Measurements from ENCODE around the gene LHFPL3.

Gene LHFPL3

DNA sequence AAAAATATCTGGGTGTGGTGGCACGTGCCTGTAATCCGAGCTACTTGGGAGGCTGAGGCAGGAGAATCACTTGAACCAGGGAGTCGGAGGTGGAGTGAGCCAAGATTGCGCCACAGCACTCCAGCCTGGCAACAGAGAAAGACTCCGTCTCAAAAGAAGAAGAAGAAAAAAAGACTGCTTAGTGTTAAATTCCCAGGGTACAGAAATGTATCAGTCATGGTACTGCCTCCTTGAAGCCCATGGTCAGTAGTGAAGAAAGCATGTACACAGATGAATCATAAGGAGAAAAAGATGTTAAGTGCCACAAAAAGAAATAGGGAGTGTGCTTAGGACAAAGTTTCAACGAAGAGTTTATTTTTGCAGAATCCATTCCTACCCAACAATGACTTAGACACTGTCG is 623.1 kb downstream of the LHFPL3 start:
- TF ChIP-seq CTCF (IDR thresholded peaks at IDR 0.05; ENCODE audit: low read depth, low read length), result no peak
- no peak overlapping the region for H3K4me3 ChIP-seq (ENCODE audit: low read depth, low read length)

DNA sequence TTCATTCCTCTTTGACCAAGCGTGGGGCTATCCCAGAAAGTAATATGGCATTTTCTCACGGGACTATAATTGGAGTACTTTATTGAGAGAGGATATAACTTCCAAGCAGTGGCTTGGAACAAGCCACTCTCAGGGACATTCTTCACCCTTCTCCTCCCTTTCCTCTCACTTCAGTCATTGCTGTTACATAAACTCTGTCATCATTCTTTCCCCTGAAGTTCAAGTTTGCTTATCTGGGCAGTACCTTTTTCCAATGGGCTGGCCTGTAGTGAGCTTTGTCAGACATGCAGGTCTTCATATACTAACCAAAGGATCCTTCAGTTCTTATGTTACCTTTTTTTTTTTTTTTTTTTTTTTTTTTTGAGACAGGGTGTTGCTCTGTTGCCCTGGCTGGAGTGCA is 626.9 kb downstream of the LHFPL3 start:
- no peak for TF ChIP-seq CTCF (IDR thresholded peaks at IDR 0.05; ENCODE audit: low read depth, low read length)

More for the DNA sequence above, 626.9 kb downstream of the LHFPL3 start:
- H3K4me3 ChIP-seq (ENCODE audit: low read depth, low read length), result no peak overlapping the region

Measured in WI38 (cell line).